ENCODE data around the gene CTNNB1.
"Not testable (repeated sequence)": the region's sequence is repeated elsewhere in the genome, so short reads cannot be mapped to it uniquely, and the experiment has no call there.

The CTNNB1 gene

GRCh38 chr3:41259449-41260062, 60.3 kb downstream of the CTNNB1 start:
- DNase-seq, result no peak

- no peak for DNase-seq
Observed at GRCh38 chr3:41260063-41260450, 60.8 kb downstream of the CTNNB1 start.

GRCh38 chr3:41265011-41265545, 65.8 kb downstream of the CTNNB1 start:
- no peak for DNase-seq

- DNase-seq, result no peak
Observed at GRCh38 chr3:41265823-41266273, 66.5 kb downstream of the CTNNB1 start.

GRCh38 chr3:41267975-41268640, 68.8 kb downstream of the CTNNB1 start:
- no peak for DNase-seq

GRCh38 chr3:41272667-41273066, 73.4 kb downstream of the CTNNB1 start:
- DNase-seq, result no peak

- no peak for DNase-seq
Observed at GRCh38 chr3:41274944-41275668, 75.8 kb downstream of the CTNNB1 start.

GRCh38 chr3:41276191-41276590, 76.9 kb downstream of the CTNNB1 start:
- no peak for DNase-seq

- DNase-seq, result no peak
Observed at GRCh38 chr3:41277790-41278465, 78.6 kb downstream of the CTNNB1 start.

GRCh38 chr3:41284934-41285333, 85.6 kb downstream of the CTNNB1 start:
- not testable (repeated sequence) for DNase-seq

- no peak for DNase-seq
Observed at GRCh38 chr3:41286305-41286704, 87.0 kb downstream of the CTNNB1 start.

GRCh38 chr3:41288785-41289184, 89.5 kb downstream of the CTNNB1 start:
- DNase-seq, result no peak

Measured in NCI-H1694 treated with DMSO at 0.1 percent for 48 hours (cell line).